LNCaP clone FGC (cell line): ENCODE data around the gene NGEF.

Experiments
- DNase-seq: peaks from one replicate; pipeline ENCODE4 v3.0.0-alpha.2; 2011; ENCODE audit warnings: low read depth
- H3K4me3 ChIP-seq: 2 replicates; pipeline ENCODE4 v1.5.1; 2011; ENCODE audit warnings: mild to moderate bottlenecking, low read depth, low read length, control low read depth
- CTCF ChIP-seq: IDR thresholded peaks from 2 replicates; pipeline ENCODE4 v1.5.1; 2012; ENCODE audit warnings: mild to moderate bottlenecking; ENCODE audit not compliant: control insufficient read depth, insufficient read depth; ENCODE audit errors: extremely low read depth

The NGEF gene

GRCh38 chr2:233036162-233036838 lies 23.2 kb upstream of the NGEF start:
- DNase-seq = no peak
- no peak for TF ChIP-seq CTCF
- H3K4me3 ChIP-seq = no peak overlapping the region

GRCh38 chr2:233035426-233036161 lies 22.5 kb upstream of the NGEF start:
- DNase-seq = no peak
- TF ChIP-seq CTCF = no peak
- no peak overlapping the region for H3K4me3 ChIP-seq

- no peak for TF ChIP-seq CTCF
- H3K4me3 ChIP-seq = no peak overlapping the region
- DNase-seq = no peak
Measured at GRCh38 chr2:233034091-233034882, 21.2 kb upstream of the NGEF start.

- no peak for TF ChIP-seq CTCF
- DNase-seq = no peak
- H3K4me3 ChIP-seq = no peak overlapping the region
Measured at GRCh38 chr2:233033672-233034071, 20.6 kb upstream of the NGEF start.

- DNase-seq = no peak
- TF ChIP-seq CTCF = no peak
- H3K4me3 ChIP-seq = no peak within 1 kb of the TSS
Measured at GRCh38 chr2:233032551-233033320, 19.7 kb upstream of the NGEF start, which contains the start of gene NEU2. TSS of gene NEU2 (plus strand) at chr2:233032672. CDS start at chr2:233032672, 0 bp downstream.
